GM23338 (cell line): ENCODE data around the gene GRID2. TPM values are rescaled to one million over a fixed set of nuclear protein-coding genes. Genes with fewer than 3 reads are reported as not detected.
A peak's percentile ranks its signal among the peaks of the same experiment; 100 is the strongest.

ENCODE experiments used
- ATAC-seq: fragments of 200-7000 bp; cut with Tn5 transposase; 3 replicates; pipeline ENCODE4 v1.9.1; 2020
- DNase-seq: peaks from one replicate; pipeline ENCODE4 v3.0.0-alpha.2; 2015; ENCODE audit warnings: low spot score
- H2AFZ ChIP-seq: fragments of 200-600 bp; sonication (generic); 2 replicates; pipeline ENCODE4 v1.8.0; 2016; ENCODE audit warnings: antibody characterized with exemption, mild to moderate bottlenecking, moderate library complexity
- H3F3A ChIP-seq: fragments of 200-600 bp; sonication (generic); replicated peaks from 2 replicates; pipeline ENCODE4 v1.8.0; 2017; ENCODE audit warnings: antibody characterized with exemption, mixed run types, low read depth
- H3K27ac ChIP-seq: fragments of 200-600 bp; sonication (generic); 2 replicates; pipeline ENCODE4 v1.6.1; 2016; ENCODE audit warnings: low read depth
- H3K27me3 ChIP-seq: fragments of 200-600 bp; sonication (generic); 2 replicates; pipeline ENCODE4 v1.8.0; 2016; ENCODE audit warnings: mild to moderate bottlenecking, mixed run types, moderate library complexity; ENCODE audit not compliant: insufficient read depth
- H3K36me3 ChIP-seq: fragments of 200-600 bp; sonication (generic); 2 replicates; pipeline ENCODE4 v1.8.0; 2016; ENCODE audit warnings: mild to moderate bottlenecking; ENCODE audit not compliant: insufficient read depth
- H3K4me1 ChIP-seq: fragments of 200-600 bp; sonication (generic); 2 replicates; pipeline ENCODE4 v1.8.0; 2016; ENCODE audit warnings: mild to moderate bottlenecking, moderate library complexity; ENCODE audit not compliant: insufficient read depth
- H3K4me2 ChIP-seq: fragments of 200-600 bp; sonication (generic); 2 replicates; pipeline ENCODE4 v1.7.1; 2017; ENCODE audit warnings: mixed run types
- H3K4me3 ChIP-seq: fragments of 200-600 bp; sonication (generic); 2 replicates; pipeline ENCODE4 v1.6.1; 2016; ENCODE audit warnings: mixed run types
- H3K79me2 ChIP-seq: fragments of 200-600 bp; sonication (generic); replicated peaks from 2 replicates; pipeline ENCODE4 v1.8.0; 2017; ENCODE audit warnings: mild to moderate bottlenecking; ENCODE audit not compliant: insufficient read depth
- H3K9me2 ChIP-seq: fragments of 200-600 bp; sonication (generic); 2 replicates; pipeline ENCODE4 v1.8.0; 2017; ENCODE audit not compliant: insufficient read depth
- H4K20me1 ChIP-seq: fragments of 200-600 bp; sonication (generic); replicated peaks from 2 replicates; pipeline ENCODE4 v1.8.0; 2017; ENCODE audit warnings: mild to moderate bottlenecking; ENCODE audit not compliant: insufficient read depth
- H3K27ac Mint-ChIP-seq: 2 replicates; pipeline ENCODE4 v1.8.0; 2020; ENCODE audit warnings: inconsistent platforms, mild to moderate bottlenecking, moderate library complexity, mixed read lengths
- H3K27me3 Mint-ChIP-seq: 3 replicates; pipeline ENCODE4 v1.8.0; 2022; ENCODE audit warnings: low read depth, mild to moderate bottlenecking, moderate library complexity, mixed read lengths, inconsistent platforms; ENCODE audit not compliant: insufficient read depth, poor library complexity
- H3K36me3 Mint-ChIP-seq: 3 replicates; pipeline ENCODE4 v1.8.0; 2021; ENCODE audit warnings: low read depth, mild to moderate bottlenecking, inconsistent platforms, moderate library complexity, mixed read lengths
- H3K4me1 Mint-ChIP-seq: 3 replicates; pipeline ENCODE4 v1.8.0; 2020; ENCODE audit warnings: mild to moderate bottlenecking, inconsistent platforms, mixed read lengths
- H3K4me3 Mint-ChIP-seq: 3 replicates; pipeline ENCODE4 v1.8.0; 2021; ENCODE audit warnings: moderate library complexity, mild to moderate bottlenecking, inconsistent platforms, mixed read lengths
- H3K9me3 Mint-ChIP-seq: 3 replicates; pipeline ENCODE4 v1.8.0; 2020; ENCODE audit warnings: moderate library complexity, mild to moderate bottlenecking, inconsistent platforms, mixed read lengths
- CREB1 ChIP-seq: fragments of 250-450 bp; sonication (Bioruptor Pico); IDR thresholded peaks from 2 replicates; pipeline ENCODE4 v1.5.0; 2020; ENCODE audit warnings: low read depth, mild to moderate bottlenecking, moderate library complexity
- CTCF ChIP-seq, 2 experiments: fragments of 200-600 bp in 1 of 2; sonication (generic) in 1 of 2; conservative IDR thresholded peaks; 2 replicates each; pipeline versions ENCODE4 v1.5.1 to v1.6.1; 2016 to 2017; ENCODE audit warnings: antibody characterized with exemption in 2 of 2, low read depth in 2 of 2, mild to moderate bottlenecking in 2 of 2, moderate library complexity in 1 of 2
- JUNB ChIP-seq: IDR thresholded peaks from one replicate; pipeline ENCODE4 v1.6.1; 2016; ENCODE audit warnings: antibody characterized with exemption; ENCODE audit not compliant: unreplicated experiment
- POLR2AphosphoS5 ChIP-seq: IDR thresholded peaks from 2 replicates; pipeline ENCODE4 v1.6.1; 2016; ENCODE audit warnings: antibody characterized with exemption, low read depth
- REST ChIP-seq: IDR thresholded peaks from one replicate; pipeline ENCODE4 v1.6.1; 2018; ENCODE audit warnings: antibody characterized with exemption; ENCODE audit not compliant: unreplicated experiment
- ZNF114 ChIP-seq: fragments of 250-450 bp; sonication (Bioruptor Pico); IDR thresholded peaks from 2 replicates; pipeline ENCODE4 v1.5.0; 2020; ENCODE audit warnings: mild to moderate bottlenecking, moderate library complexity
- polyA plus RNA-seq: library from polyadenylated mRNA; unstranded; fragments of >200 nt; fragmentation: Nextera tagmentation; extraction: Ambion mirVana; gene quantifications from 2 replicates; pipeline ENCODE4 v1.2.1, GENCODE V29; 2016
- total RNA-seq: library from RNA; depleted of rRNA; stranded (reverse); fragments of >200 nt; shearing (Covaris generic); gene quantifications from 2 replicates; pipeline ENCODE4 v1.2.3, GENCODE V29; 2014

GRID2 gene
- total and polyA plus RNA-seq, 2 experiments from 2014 or later, result 19.9 to 65.4 TPM

GRCh38 chr4:92305878-92306520 is 2.2 kb downstream of the GRID2 start:
- H3K4me2 ChIP-seq, result peak overlapping the region; percentile 91
- no peaks in the 10 kb centered on the region for H4K20me1 ChIP-seq
- H3K27me3 ChIP-seq, result no peaks in the 10 kb centered on the region
- H3K9me2 ChIP-seq, result no peaks in the 10 kb centered on the region
- peak overlapping the region; percentile 72 for H3K4me3 ChIP-seq
- H3K9me3 Mint-ChIP-seq, result no peaks in the 10 kb centered on the region; the same call in 2 of the 3 replicates
- H3K4me1 ChIP-seq, result peaks cover 50% of the 10 kb centered on the region
- peak overlapping the region; percentile 92 for H3K27ac ChIP-seq
- H3K79me2 ChIP-seq, result peaks cover 66% of the 10 kb centered on the region
- TF ChIP-seq POLR2AphosphoS5, result no peak
- TF ChIP-seq CTCF (conservative IDR thresholded peaks at IDR 0.05; ENCODE audit: low read depth in 2 of 2), result no peak
- H3K27me3 Mint-ChIP-seq, result peaks cover 1% of the 10 kb centered on the region
- no peaks in the 10 kb centered on the region for H3K36me3 Mint-ChIP-seq
- H3K27ac Mint-ChIP-seq, result peak overlapping the region; percentile 93
- peaks cover 9% of the 10 kb centered on the region for H3F3A ChIP-seq
- DNase-seq, result peak; percentile 51
- H3K4me1 Mint-ChIP-seq, result peaks cover 40% of the 10 kb centered on the region
- H3K36me3 ChIP-seq, result no peaks in the 10 kb centered on the region
- H2AFZ ChIP-seq, result no peak overlapping the region
- peak; percentile 21 for ATAC-seq
- H3K4me3 Mint-ChIP-seq, result peak overlapping the region; percentile 89

GRCh38 chr4:92307181-92307580 is 3.4 kb downstream of the GRID2 start:
- TF ChIP-seq REST (no peak), JUNB (no peak), ZNF114 (CRISPR knock-in tag) (no peak), CREB1 (no peak)
- Mint-ChIP-seq H3K27me3 (peaks cover 1% of the 10 kb centered on the region), H3K27ac (no peak overlapping the region), H3K4me1 (peaks cover 31% of the 10 kb centered on the region), H3K9me3 (no peaks in the 10 kb centered on the region; the same call in 2 of the 3 replicates), H3K4me3 (peak overlapping the region; percentile 57), H3K36me3 (no peaks in the 10 kb centered on the region)
- H3K79me2 ChIP-seq, result peaks cover 78% of the 10 kb centered on the region
- no peaks in the 10 kb centered on the region for H4K20me1 ChIP-seq
- H3K4me2 ChIP-seq, result peak overlapping the region; percentile 91
- DNase-seq (no peak), ATAC-seq (no peak)
- H3K27ac ChIP-seq, result no peak overlapping the region
- peaks cover 41% of the 10 kb centered on the region for H3K4me1 ChIP-seq
- peaks cover 9% of the 10 kb centered on the region for H3F3A ChIP-seq
- H3K9me2 ChIP-seq, result no peaks in the 10 kb centered on the region
- peak overlapping the region; percentile 72 for H3K4me3 ChIP-seq
- H2AFZ ChIP-seq, result no peak overlapping the region
- no peaks in the 10 kb centered on the region for H3K27me3 ChIP-seq
- H3K36me3 ChIP-seq, result no peaks in the 10 kb centered on the region
